GM19467 (cell line): ENCODE data around the gene RIBC1.
"Not testable (repeated sequence)": the region's sequence is repeated elsewhere in the genome, so short reads cannot be mapped to it uniquely, and the experiment has no call there.

Source experiments
- ATAC-seq: cut with Tn5 transposase; IDR thresholded peaks from one replicate; pipeline ENCODE4 v1.9.1; 2021; ENCODE audit warnings: mild to moderate bottlenecking, moderate library complexity; ENCODE audit not compliant: unreplicated experiment

RIBC1 gene

GRCh38 chrX:53422861-53423306, at the start of gene RIBC1:
Gene RIBC1, plus strand, starts transcription at chrX:53422873. Its CDS starts 3,404 bp downstream, at chrX:53426277.
- ATAC-seq, result no peak

- no peak for ATAC-seq
Measured at GRCh38 chrX:53373307-53373706, 49.4 kb upstream of the RIBC1 start.

- ATAC-seq, result no peak
Measured at GRCh38 chrX:53374222-53374820, 48.4 kb upstream of the RIBC1 start.

GRCh38 chrX:53374923-53375322, 47.8 kb upstream of the RIBC1 start:
- ATAC-seq, result no peak

GRCh38 chrX:53376888-53377287, 45.8 kb upstream of the RIBC1 start:
- no peak for ATAC-seq

GRCh38 chrX:53377464-53377863, 45.2 kb upstream of the RIBC1 start:
- ATAC-seq, result no peak

GRCh38 chrX:53379008-53379710, 43.5 kb upstream of the RIBC1 start:
- no peak for ATAC-seq

GRCh38 chrX:53379747-53380146, 42.9 kb upstream of the RIBC1 start:
- ATAC-seq, result no peak

GRCh38 chrX:53383376-53384076, 39.1 kb upstream of the RIBC1 start:
- ATAC-seq, result no peak

- ATAC-seq, result no peak
Measured at GRCh38 chrX:53395605-53396298, 26.9 kb upstream of the RIBC1 start.

- no peak for ATAC-seq
Measured at GRCh38 chrX:53398216-53398615, 24.5 kb upstream of the RIBC1 start.

GRCh38 chrX:53403535-53403934, 19.1 kb upstream of the RIBC1 start:
- ATAC-seq, result no peak

GRCh38 chrX:53412446-53412845, 10.2 kb upstream of the RIBC1 start:
- no peak for ATAC-seq

GRCh38 chrX:53420351-53420750, 2.3 kb upstream of the RIBC1 start:
- not testable (repeated sequence) for ATAC-seq

GRCh38 chrX:53421125-53421524, 1.5 kb upstream of the RIBC1 start:
- no peak for ATAC-seq

- ATAC-seq, result peak; percentile 14
Measured at GRCh38 chrX:53421772-53422085, 944 bp upstream of the RIBC1 start.

GRCh38 chrX:53422086-53422860, 400 bp upstream of the RIBC1 start, which contains the start of gene SMC1A:
Gene SMC1A, minus strand, starts transcription at chrX:53422654. Its CDS starts 54 bp downstream, at chrX:53422600.
- peak; percentile 91 for ATAC-seq

- no peak for ATAC-seq
Measured at GRCh38 chrX:53429755-53430154, 7.1 kb downstream of the RIBC1 start.

- ATAC-seq, result no peak
Measured at GRCh38 chrX:53430231-53430630, 7.6 kb downstream of the RIBC1 start.
